Measurements from ENCODE around the gene POLR2J.
"Not testable (repeated sequence)": the region's sequence is repeated elsewhere in the genome, so short reads cannot be mapped to it uniquely, and the experiment has no call there.

Gene POLR2J

DNA sequence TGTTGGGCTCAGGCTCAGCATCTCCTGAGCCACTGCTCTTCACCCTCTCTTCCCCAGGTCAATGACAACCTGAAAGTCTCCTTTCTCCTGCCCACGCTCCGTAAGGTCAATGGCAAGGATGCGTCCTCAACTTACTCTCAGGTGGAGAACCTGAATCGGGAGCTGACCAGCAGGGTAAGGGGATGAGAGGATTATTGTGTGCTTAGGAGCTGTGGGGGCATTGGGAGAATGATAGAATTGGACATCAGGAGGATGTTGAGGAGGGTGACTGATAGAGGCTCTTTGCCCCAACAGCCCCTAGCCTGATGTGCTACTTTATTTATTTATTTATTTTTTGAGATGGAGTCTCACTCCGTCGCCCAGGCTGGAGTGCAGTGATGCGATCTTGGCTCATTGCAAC is 12.6 kb downstream of the POLR2J start:
- DNase-seq (ENCODE audit: low read depth): no peak

DNA sequence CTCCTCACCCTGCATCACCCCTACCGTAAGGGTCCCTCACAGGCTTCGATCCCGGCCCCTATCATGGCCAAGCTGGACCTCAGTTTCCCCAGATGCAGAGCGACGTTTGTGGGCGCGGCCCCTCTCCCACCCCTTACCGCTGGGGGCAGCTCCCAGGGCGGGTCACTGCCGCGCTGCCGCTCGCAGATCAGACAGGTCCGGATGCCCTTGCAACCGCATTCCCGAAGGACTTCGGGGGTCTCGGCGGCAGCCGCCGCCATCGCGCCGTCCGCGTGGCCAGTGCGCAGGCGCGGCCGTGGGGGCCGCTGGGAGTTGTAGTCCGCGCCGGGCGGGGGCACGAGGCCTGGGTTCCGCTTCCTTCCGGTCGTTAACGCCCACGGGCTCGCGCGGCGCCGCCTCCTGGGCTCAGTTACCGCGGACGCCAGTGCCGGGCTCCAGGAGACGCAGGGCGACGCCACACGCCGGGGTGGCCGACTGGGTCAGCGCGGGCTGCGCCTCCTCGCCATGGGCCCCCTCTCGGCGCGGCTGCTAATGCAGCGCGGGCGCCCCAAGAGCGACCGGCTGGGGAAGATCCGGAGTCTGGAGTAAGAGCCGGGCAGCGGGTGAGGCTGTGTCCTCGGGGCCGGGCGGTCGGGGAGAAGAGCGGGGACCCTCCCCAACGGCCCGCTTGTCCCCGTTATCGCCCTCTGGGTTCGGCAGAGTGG is 14.0 kb downstream of the POLR2J start, which contains the start of the genes ALKBH4 and LRWD1:
Gene ALKBH4 (minus strand): TSS at position 287 of the 704 bp plus-strand sequence. CDS start 27 bp downstream, at position 260.
Gene LRWD1 (plus strand): TSS at position 408 of the 704 bp plus-strand sequence. CDS start 97 bp downstream, at position 505.
- peak; percentile 90 for DNase-seq (ENCODE audit: low read depth)

DNA sequence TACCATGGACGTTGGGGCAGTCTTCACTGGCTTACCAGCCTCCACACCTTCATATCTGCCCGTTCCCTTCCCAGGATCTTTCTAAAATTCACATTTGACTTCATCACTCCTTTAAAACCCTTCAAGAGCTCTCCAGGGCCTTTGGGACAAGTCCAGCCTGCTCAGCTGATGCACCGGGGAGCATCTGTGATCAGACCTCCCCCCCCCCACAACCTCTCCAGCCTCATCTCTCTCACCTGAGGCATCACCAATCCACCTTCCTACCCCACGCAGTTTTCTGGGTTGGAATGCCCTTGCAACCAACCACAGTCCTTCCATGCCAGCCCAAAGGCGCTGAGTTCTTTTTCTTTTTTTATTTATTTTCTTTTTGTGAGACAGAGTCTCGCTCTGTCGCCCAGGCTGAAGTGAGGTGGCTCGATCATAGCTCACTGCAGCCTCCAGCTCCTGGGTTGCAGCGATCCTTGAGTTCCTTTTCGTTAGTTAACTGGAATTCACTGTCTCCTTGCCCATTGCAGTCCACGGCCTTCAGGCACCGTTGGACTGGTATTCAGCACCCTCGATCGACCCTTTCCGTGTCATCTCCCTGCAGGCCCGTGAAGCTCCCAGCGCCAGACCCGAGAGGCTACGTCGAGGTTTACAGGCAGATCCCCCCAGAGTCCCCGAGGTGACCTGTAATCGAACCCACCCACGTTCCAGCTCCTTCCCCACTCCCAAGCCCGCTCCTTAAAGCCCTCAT is 14.7 kb downstream of the POLR2J start:
- no peak for DNase-seq (ENCODE audit: low read depth)

DNA sequence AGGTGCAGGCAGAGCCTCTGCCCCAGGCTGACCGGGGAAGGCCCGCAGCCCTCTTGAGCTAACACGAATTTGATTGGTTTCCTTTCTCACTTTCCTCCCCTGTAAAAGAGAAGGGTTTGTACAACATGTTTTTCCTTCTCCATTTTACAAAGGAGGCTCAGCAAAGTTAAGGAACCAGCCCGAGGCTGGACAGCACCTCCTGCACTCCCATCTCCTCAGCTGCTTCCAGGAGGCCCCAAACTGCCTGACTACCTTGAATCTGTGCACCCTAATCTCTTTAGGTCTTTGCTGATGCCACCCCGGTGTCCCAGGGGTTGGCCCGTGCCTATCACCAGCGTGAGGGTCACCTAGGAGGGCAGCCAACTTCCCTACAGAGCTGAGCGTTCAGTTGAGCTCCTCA is 18.3 kb downstream of the POLR2J start:
- DNase-seq (ENCODE audit: low read depth): no peak

DNA sequence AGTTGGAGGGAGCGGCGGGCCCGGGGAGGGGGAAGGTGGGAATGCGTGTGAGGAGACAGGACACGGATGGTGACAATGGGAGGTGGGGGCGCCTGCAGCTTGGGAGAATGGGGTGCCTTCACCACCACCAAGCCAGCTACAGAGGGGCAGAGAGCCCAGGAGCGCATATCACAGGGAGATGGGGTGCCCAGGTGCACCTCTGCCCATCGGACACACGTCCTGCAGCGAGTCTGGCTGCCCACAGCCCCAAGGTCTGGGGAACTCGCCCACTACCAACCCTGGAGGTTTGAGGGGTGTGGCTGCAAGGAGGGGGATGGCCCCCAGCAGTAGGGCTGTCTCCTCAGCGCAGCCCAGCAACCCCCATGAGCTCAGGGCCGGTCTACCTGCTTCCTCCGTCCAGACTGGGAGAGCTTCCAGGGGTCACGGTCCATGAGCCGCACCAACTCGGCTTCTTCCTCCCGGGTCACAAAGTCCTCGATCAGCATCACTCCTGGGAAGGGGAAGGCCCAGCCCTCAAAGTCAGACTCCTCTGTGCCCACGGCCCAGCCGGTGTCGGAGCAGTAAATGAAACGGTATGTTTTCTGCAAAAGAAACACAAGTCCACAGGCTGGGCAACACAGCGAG is 19.4 kb downstream of the POLR2J start:
- DNase-seq (ENCODE audit: low read depth): no peak

DNA sequence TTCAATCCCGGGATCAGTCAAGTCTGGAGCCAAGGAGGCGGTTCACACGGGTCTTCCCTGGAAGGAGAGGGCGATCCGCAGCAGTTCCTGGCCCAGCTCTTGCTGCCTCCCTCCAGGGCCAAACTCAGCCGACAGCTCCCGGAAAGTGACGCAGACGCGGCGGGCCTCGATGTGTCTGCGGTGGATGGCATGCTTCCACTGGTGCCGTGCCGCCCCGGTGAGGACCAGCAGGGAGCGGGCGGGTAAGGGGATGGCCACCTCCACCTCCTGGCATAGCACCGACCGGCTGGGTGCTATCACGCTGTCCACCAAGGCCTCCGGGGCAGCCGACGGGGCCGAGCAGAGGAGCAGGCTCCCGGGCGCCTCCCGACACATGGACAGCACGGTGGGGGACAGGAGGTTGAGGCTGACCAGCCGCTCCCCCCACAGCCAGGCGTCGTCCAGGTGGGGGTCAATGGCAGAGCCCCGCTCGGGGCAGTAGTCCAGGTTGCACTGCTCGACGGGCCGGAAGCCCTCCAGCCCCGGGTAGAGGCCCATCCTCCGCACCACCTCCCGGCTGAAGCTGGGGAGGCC is 21.3 kb downstream of the POLR2J start:
- no peak for DNase-seq (ENCODE audit: low read depth)

DNA sequence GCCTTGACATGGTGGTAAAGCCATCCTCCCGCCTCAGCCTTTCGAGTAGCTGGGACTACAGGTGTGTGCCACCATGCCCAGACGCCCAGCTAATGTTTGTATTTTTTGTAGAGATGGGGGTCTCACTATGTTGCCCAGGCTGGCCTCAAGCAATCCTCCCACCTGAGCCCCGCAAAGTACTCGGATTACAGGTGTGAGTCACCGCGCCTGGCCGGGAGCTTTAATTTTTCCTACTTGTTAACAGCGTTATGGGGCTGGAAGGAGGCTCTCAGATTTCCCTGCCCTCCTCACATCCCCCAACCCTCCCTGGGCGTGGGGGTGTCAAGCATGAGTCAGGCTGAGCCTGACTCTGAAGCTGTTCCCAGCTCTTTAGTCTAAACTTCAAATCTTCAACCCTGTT is 22.4 kb downstream of the POLR2J start:
- no peak for DNase-seq (ENCODE audit: low read depth)

DNA sequence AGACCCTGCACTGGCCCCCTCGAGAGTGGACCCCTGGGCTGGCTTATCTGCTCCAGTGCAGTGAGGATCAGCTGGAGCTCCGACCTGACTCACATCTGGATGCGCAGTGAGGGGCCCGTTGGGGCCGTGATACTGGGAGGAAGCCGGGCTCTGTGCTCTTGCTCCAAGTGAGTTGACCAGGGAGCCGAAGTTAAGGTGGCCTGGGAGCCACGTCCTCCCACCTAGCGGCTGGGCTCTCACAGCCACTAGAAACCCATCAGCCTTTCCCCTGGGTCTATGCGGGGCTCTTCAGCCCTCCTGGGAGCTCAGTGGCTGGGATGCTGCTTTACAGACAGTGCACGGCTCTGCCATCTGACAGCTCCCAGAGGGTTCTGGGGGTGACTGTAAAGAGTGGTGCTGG is 23.1 kb downstream of the POLR2J start:
- no peak for DNase-seq (ENCODE audit: low read depth)

DNA sequence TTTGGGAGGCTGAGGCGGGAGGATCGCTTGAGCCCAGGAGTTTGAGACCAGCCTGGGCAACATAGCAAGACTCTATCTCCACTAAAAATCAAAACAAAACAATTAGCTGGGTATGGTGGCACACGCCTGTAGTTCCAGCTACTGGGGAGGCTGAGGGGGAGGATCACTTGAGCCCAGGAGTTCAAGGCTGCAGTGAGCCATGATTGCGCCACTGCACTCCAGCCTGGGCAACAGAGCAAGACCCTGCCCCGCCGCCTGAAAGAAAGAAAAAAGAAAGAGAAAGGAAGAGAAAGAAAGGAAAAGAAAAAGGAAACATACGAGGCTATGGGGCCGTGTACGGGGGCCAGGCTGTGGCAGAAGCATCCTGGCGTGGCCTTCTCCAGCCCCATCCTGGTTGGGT is 23.8 kb downstream of the POLR2J start:
- DNase-seq (ENCODE audit: low read depth): not testable (repeated sequence)

DNA sequence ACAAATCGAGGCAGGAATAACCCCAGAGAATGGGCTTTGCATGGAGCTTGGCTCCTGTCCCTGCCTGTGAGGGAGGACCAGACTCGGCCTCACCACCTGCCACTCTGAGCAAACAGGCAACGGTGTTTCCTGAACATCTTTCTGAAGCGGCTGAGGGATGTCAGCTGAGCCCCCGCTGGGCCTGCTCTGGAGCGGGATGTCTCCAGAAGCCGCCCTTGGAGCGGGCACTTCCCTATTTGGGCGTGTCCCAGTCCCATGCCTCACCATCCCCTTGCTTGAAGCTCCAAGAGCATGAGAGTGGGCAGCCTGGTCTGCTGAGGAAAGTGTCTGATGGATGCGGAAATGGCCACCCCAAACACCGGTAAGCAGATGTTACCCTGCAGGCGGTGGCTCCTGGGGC is 24.3 kb downstream of the POLR2J start:
- DNase-seq (ENCODE audit: low read depth): no peak

DNA sequence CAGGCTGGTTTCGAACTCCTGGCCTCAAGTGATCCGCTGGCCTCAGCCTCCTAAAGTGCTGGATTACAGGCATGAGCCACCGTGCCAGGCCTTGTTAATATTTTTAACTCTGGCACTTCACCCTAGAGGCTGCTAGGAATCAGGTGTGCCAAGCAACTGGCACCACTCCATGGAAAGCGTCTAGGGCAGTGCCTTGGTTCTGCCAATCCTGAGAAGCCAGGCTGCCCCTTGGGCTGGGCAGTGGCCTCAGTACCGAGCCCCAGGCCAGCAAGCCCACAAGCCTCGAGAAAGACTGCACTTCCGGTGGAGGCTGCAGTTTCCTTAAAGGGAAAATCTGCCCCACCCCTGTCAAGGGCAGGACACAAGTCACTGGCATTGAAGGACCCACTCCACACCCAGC is 25.4 kb downstream of the POLR2J start:
- no peak for DNase-seq (ENCODE audit: low read depth)

DNA sequence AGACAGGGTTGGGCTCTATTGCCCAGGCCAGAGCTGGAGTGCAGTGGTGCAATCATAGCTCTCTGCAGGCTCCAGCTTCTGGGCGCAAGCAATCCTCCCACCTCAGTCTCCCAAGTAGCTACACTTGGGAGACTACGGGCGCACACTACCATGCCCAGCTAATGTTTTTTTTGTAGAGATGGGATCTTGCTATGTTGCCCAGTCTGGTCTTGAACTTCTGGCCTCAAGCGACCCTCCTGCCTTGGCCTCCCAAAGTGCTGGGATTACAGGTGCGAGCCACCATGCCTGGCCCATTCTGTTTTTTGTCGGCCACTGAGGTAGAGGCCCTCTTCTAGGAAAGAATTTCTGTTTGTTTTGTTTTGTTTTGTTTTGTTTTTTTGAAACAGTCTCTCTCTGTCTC is 26.3 kb downstream of the POLR2J start:
- no peak for DNase-seq (ENCODE audit: low read depth)

DNA sequence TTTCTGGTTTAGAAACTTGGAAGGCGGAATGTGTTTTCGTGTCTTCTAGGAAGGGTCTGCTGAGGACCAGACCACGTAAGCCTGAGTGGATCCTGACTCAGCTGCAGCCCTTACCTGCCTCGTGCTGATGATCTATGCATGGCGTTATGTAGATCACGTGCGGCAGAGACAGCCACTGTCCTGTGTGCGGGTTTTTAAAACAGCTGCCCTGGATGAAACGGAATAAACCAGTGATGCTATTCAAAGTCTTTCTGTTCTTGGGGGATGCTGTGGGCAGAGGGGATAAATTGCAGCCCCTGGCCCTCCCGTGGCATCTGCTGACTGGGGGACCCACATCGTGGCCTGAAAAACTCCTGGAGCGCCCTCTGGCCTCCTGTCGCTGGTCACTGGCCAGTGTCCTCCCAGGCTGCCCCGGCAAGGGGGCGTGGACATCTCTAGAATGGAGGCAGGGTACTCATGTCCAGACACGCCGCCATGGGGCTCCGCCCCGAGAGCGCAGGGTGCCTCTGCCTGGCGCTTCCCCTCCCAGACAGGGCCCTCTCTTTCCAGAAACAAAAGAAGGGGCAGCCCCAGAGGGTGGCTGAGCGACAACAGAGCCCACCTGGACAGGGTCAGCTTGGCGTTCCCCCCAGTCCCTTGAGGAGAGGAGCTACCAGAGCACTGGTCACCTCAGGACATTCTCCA is 27.2 kb downstream of the POLR2J start:
- no peak for DNase-seq (ENCODE audit: low read depth)

DNA sequence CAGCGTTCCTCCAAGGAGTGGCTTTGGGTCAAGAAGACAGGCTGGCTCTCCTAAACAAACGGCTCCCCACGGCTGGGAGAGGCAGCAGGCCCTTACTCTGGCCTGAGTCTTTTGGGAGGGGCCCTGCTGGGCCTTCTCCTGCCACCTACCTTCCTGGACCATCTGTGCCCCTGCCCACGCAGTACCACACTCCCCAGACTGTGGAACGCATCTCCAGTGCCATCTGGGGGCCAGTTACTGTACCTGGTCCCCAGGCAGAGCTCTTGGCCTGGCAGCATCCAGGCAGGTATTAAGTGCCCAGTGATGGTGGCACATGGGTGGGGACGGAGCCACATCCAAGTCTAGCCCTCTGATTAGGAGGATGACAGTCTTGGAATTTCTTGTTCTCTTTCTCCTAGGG is 28.5 kb downstream of the POLR2J start:
- peak; percentile 44 for DNase-seq (ENCODE audit: low read depth)

DNA sequence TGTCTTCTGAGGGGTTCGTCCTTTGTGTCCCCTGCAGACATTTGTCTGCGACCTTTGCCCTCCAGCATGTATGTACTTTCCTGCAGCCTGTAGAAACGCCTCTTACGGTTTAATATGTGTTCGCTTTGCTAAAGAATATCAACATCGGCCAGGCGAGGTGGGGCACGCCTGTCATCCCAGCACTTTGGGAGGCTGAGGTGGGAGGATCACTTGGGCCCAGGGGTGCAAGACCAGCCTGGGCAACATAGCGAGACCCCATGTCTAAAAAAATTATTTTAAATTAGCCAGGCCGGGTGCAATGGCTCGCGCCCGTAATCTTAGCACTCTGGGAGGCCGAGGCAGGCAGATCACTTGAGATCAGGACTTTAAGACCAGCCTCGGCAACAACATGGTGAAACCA is 29.6 kb downstream of the POLR2J start:
- DNase-seq (ENCODE audit: low read depth): no peak

DNA sequence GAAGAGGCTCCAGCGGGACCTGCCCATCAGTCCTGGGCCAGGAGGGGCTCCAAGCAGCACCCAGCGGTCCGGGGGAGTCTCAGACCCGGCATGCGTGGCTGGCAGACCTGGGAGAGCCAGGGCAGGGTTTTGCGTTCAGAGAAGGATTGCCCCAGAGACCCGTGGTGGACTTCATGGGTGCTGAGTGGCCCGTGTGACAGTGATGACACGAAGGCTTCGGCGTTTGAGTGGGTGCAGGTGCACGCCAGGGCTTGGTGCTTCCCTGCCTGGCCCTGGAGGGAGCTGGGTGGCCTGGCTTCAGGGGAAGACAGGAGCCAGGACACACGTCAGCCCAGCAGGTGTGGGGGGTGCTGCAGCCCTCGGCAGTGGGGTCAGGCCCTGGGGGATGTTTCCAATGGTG is 31.4 kb downstream of the POLR2J start:
- DNase-seq (ENCODE audit: low read depth): no peak

DNA sequence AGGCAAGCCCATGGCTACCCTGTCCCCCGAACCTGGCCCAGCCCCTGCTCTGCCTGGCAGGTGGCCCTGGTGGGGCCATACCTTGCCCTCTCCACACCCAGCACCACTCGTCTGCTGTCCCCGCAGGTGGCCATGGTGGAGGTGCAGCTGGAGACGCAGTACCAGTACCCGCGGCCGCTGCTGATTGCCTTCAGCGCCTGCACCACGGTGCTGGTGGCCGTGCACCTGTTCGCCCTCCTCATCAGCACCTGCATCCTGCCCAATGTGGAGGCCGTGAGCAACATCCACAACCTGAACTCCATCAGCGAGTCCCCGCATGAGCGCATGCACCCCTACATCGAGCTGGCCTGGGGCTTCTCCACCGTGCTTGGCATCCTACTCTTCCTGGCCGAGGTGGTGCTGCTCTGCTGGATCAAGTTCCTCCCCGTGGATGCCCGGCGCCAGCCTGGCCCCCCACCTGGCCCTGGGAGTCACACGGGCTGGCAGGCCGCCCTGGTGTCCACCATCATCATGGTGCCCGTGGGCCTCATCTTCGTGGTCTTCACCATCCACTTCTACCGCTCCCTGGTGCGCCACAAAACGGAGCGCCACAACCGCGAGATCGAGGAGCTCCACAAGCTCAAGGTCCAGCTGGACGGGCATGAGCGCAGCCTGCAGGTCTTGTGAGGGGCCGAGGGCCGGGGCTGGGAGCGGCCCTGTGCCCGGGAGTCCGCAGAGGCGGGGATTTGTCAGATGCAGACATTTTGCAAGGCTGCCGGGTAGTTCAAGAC is 32.1 kb downstream of the POLR2J start:
- DNase-seq (ENCODE audit: low read depth): no peak

DNA sequence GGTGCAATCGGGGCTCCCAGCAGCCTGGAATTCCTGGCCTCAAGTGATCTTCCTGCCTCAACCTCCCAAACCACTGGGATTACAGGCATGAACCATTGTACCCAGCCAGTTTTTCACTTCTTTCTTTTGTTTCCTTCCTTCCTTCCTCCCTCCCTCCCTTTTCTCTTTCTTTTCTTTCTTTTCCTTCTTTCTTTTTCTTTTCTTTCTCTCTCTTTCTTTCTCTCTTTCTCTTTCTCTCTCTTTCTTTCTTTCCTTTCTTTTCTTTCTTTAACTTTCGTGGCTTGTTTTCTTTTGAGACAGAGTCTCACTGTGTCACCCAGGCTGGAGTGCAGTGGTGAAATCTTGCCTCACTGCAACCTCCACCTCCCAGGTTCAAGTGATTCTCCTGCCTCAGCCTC is 33.0 kb downstream of the POLR2J start:
- no peak for DNase-seq (ENCODE audit: low read depth)

DNA sequence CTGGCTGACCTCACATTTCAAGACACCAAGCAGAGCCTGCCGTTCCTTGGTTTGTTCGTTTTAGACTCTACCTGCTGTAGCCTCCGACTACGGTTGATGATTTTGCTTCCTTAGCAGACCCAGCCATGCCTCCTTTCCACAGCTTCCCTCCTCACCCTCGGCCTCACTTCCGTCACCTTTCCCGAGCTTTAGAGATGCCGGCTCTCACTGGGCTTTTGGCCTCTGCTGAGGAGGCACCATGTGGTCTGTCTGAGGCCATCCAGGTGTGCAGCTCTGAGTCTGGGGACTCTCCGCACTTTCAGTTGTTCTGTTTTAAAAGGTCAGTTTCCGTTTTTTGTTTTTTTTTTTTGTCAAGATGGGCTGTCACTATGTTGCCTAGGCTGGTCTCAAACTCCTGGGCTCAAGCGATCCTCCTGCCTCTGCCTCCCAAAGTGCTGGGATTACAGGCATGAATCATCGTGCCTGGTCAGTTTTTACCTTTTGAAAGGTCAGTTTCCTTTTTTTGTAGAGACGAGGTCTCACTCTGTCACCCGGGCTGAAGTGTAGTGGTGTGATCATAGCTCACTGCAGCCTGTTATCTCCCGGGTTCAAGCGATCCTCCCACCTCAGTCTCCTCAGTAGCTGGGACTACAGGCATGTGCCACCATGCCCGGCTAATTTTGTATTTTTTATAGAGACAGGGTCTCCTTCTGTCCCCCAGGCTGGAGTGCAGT is 33.6 kb downstream of the POLR2J start:
- no peak for DNase-seq (ENCODE audit: low read depth)

DNA sequence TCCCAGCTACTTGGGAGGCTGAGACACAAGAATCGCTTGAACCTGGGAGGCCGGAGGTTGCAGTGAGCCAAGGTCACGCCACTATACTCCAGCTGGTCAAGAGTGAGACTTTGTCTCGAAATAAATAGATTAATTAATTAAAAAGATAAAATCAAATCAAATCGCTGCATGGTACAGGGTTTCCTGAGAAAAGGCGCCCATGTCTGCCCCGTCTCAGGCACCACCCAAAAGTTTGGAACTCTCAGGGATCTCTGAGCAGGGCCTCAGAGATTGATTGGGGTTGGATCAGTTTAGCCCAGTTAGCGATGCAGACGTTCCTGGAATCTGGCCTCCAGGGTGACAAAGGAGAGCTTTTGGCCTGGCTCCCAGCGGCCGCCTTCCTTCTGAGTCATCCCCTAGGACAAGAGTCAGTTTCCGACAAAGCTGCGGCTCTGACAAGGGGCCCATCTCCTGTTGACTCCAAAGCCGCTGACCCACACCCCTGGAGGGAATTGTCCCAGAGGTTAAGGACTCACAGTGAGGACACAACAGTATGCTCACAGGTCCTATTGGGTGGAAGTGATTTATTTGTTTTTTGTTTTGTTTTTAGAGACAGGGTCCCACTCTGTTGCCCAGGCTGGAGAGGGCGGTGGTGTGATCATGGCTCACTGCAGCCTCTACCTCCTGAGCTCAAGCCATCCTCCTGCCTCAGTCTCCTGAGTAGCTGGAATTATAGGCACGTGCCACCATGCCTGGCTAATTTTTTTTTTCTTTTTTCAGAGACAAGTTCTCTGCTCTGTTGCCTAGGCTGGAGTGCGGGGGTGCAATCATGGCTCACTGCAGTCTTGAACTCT is 38.5 kb downstream of the POLR2J start:
- no peak for DNase-seq (ENCODE audit: low read depth)
